Liver (tissue), 9 donors: ENCODE data around the gene CFAP299. TPM values are rescaled to one million over a fixed set of nuclear protein-coding genes. Genes with fewer than 3 reads are reported as not detected.

Experiments
- DNase-seq: peaks from one replicate; pipeline ENCODE4 v3.0.0-alpha.2; 2017; ENCODE audit warnings: low spot score
- H3K27ac ChIP-seq, 2 donors: one replicate each; pipeline ENCODE4 v1.7.0; 2013; ENCODE audit warnings: inconsistent platforms in 2 of 2, low read length in 2 of 2, control low read depth in 1 of 2, low read depth in 1 of 2, mild to moderate bottlenecking in 1 of 2
- H3K27me3 ChIP-seq, 4 donors: one replicate each; pipeline versions ENCODE4 v1.6.1 to v1.7.0; 2013; ENCODE audit warnings: low read length in 3 of 4, inconsistent platforms in 1 of 4, mild to moderate bottlenecking in 1 of 4, moderate library complexity in 1 of 4; ENCODE audit not compliant: control insufficient read depth in 4 of 4, insufficient read depth in 4 of 4
- H3K36me3 ChIP-seq, 4 donors: one replicate each; pipeline versions ENCODE4 v1.6.1 to v1.7.0; 2013; ENCODE audit warnings: low read length in 3 of 4, mild to moderate bottlenecking in 3 of 4, low read depth in 1 of 4, moderate library complexity in 1 of 4; ENCODE audit not compliant: control insufficient read depth in 4 of 4, insufficient read depth in 3 of 4
- H3K4me1 ChIP-seq, 4 donors: one replicate each; pipeline versions ENCODE4 v1.6.1 to v1.7.0; 2013; ENCODE audit warnings: low read length in 3 of 4, mild to moderate bottlenecking in 3 of 4, moderate library complexity in 1 of 4; ENCODE audit not compliant: control insufficient read depth in 4 of 4, insufficient read depth in 4 of 4
- H3K4me3 ChIP-seq, 3 donors: one replicate each; pipeline versions ENCODE4 v1.6.1 to v1.7.0; 2013; ENCODE audit warnings: low read length in 3 of 3, control low read depth in 1 of 3, low read depth in 1 of 3, mild to moderate bottlenecking in 1 of 3
- H3K9ac ChIP-seq, 2 donors: one replicate each; pipeline ENCODE4 v1.7.0; 2013; ENCODE audit warnings: low read length in 2 of 2, mild to moderate bottlenecking in 2 of 2, moderate library complexity in 2 of 2, control low read depth in 1 of 2, low read depth in 1 of 2
- H3K9me3 ChIP-seq, 4 donors: one replicate each; pipeline versions ENCODE4 v1.6.1 to v1.7.0; 2013; ENCODE audit warnings: low read length in 3 of 4; ENCODE audit not compliant: control insufficient read depth in 4 of 4
- ATF3 ChIP-seq: IDR thresholded peaks from 2 replicates; pipeline ENCODE4 v1.6.1; 2016; ENCODE audit warnings: antibody characterized with exemption
- CTCF ChIP-seq: fragments of 150-350 bp; IDR thresholded peaks from 2 replicates; pipeline ENCODE4 v1.5.1; 2017; ENCODE audit warnings: improper control_type of control experiment, low read depth, low read length; ENCODE audit not compliant: missing input control
- EGR1 ChIP-seq, 2 donors: IDR thresholded peaks; 2 replicates each; pipeline ENCODE4 v1.6.1; 2016 to 2018; ENCODE audit warnings: antibody characterized with exemption in 2 of 2, low read depth in 2 of 2
- FOXA1 ChIP-seq: IDR thresholded peaks from 2 replicates; pipeline ENCODE4 v1.6.1; 2016; ENCODE audit warnings: antibody characterized with exemption
- FOXA2 ChIP-seq: IDR thresholded peaks from 2 replicates; pipeline ENCODE4 v1.6.1; 2016; ENCODE audit warnings: antibody characterized with exemption
- GABPA ChIP-seq, 2 donors: IDR thresholded peaks in 1 of 2; conservative IDR thresholded peaks in 1 of 2; 2 replicates each; pipeline ENCODE4 v1.6.1; 2016; ENCODE audit warnings: antibody characterized with exemption in 2 of 2, mild to moderate bottlenecking in 1 of 2, moderate library complexity in 1 of 2
- HNF4A ChIP-seq, 2 donors: conservative IDR thresholded peaks; 2 replicates each; pipeline ENCODE4 v1.6.1; 2016; ENCODE audit warnings: antibody characterized with exemption in 2 of 2, mild to moderate bottlenecking in 2 of 2
- HNF4G ChIP-seq: IDR thresholded peaks from 2 replicates; pipeline ENCODE4 v1.6.1; 2016; ENCODE audit warnings: antibody characterized with exemption
- JUND ChIP-seq, 2 donors: IDR thresholded peaks; 2 replicates each; pipeline ENCODE4 v1.6.1; 2016; ENCODE audit warnings: antibody characterized with exemption in 2 of 2
- NR2F2 ChIP-seq: IDR thresholded peaks from 2 replicates; pipeline ENCODE4 v1.6.1; 2016; ENCODE audit warnings: antibody characterized with exemption
- RAD21 ChIP-seq, 2 donors: IDR thresholded peaks; 2 replicates each; pipeline ENCODE4 v1.6.1; 2016; ENCODE audit warnings: antibody characterized with exemption in 2 of 2, mild to moderate bottlenecking in 2 of 2
- REST ChIP-seq: IDR thresholded peaks from 2 replicates; pipeline ENCODE4 v1.6.1; 2016; ENCODE audit warnings: antibody characterized with exemption, mild to moderate bottlenecking
- RXRA ChIP-seq, 2 donors: IDR thresholded peaks; 2 replicates each; pipeline ENCODE4 v1.6.1; 2017 to 2018; ENCODE audit warnings: antibody characterized with exemption in 2 of 2, mild to moderate bottlenecking in 1 of 2
- SP1 ChIP-seq: IDR thresholded peaks from 2 replicates; pipeline ENCODE4 v1.6.1; 2018; ENCODE audit warnings: antibody characterized with exemption, mild to moderate bottlenecking
- TAF1 ChIP-seq: conservative IDR thresholded peaks from 2 replicates; pipeline ENCODE4 v1.6.1; 2016; ENCODE audit warnings: antibody characterized with exemption, mild to moderate bottlenecking
- YY1 ChIP-seq: IDR thresholded peaks from 2 replicates; pipeline ENCODE4 v1.6.1; 2016; ENCODE audit warnings: antibody characterized with exemption, mild to moderate bottlenecking
- ZBTB33 ChIP-seq: IDR thresholded peaks from 2 replicates; pipeline ENCODE4 v1.6.1; 2016; ENCODE audit warnings: antibody characterized with exemption
- WGBS: extraction: QIAGEN DNeasy Blood & Tissue Kit; methylation state at CpG from one replicate; pipeline ENCODE4 v1.1.7; 2013; 5-methylcytosine and 5-hydroxymethylcytosine counted together
- polyA plus RNA-seq, 2 donors: library from polyadenylated mRNA; stranded (reverse) in 1 of 2; unstranded in 1 of 2; fragments of 200-250 nt in 1 of 2; fragments of >200 nt in 1 of 2; fragmentation: Nextera tagmentation in 1 of 2; extraction: Ambion mirVana in 1 of 2; gene quantifications; one replicate each; pipeline versions ENCODE4 v1.2.1 to v1.2.3, GENCODE V29; 2013 to 2015
- total RNA-seq, 2 donors: library from RNA; depleted of rRNA; stranded (reverse); fragments of >200 nt; gene quantifications; one replicate each; pipeline ENCODE4 v1.2.3, GENCODE V29; 2014
- TF ChIP-seq, protein P1 (sequence below): IDR thresholded peaks from 2 replicates; pipeline ENCODE4 v1.6.1; 2016; ENCODE audit warnings: antibody characterized with exemption
- donor health status: healthy.
- donor health status: healthy.
- donor health status: healthy.
- donor health status: healthy.
- donor health status: healthy.

CFAP299 gene
- total and polyA plus RNA-seq, 4 donors, result not detected

DNA sequence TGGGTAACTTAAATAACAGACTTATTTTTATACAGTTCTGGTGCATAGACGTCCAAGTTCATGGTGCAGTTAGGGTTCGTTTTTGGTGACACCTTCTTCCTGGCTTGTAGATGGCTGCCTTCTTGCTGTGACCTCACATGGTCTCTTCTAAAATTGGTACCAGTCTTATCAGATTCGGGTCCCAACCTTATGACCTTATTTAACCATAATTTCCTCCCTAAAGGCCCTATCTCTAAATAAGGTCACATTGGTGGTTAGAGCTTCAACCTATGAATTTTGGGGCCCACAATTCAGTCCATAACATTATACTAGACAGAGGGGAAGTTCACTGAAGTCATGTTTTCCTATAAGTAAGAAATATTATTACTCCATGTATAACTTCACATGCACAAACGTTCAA, 128.0 kb downstream of the CFAP299 start:
- no peak for TF ChIP-seq HNF4A (conservative IDR thresholded peaks at IDR 0.05)
- no peak for TF ChIP-seq RAD21 (IDR thresholded peaks at IDR 0.05)
- no peak for TF ChIP-seq ATF3
- TF ChIP-seq HNF4G, result no peak
- no peak overlapping the region for H3K4me3 ChIP-seq
- H3K27me3 ChIP-seq, result no peaks in the 10 kb centered on the region
- H3K9ac ChIP-seq, result no peak overlapping the region
- WGBS, result 75% methylated on average over 4 of the region's 4 CpGs
- H3K27ac ChIP-seq, result no peak overlapping the region
- DNase-seq, result no peak
- H3K36me3 ChIP-seq, result no peaks in the 10 kb centered on the region
- no peaks in the 10 kb centered on the region for H3K9me3 ChIP-seq
- H3K4me1 ChIP-seq, result no peaks in the 10 kb centered on the region

DNA sequence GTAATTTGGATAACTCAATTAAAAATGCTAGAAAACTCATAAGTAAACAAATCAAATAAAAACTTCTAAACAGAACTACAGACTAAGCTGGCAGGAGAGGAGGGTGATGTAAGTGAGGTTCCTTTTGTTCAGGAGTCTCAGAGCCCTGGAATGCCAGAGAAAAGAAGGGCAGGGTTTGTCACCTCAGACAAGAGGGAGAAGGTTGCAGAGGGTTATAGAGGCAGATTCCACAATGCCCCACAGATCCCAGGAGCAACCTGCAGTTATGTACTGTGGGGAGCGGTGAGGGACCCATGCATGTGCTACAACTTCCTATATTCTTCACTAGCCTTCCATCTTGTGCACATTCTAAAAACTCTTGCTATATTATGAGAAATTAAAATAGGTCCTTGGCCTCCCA, 129.7 kb downstream of the CFAP299 start:
- DNase-seq, result no peak
- Histone ChIP-seq H3K27me3 (no peaks in the 10 kb centered on the region), H3K36me3 (no peaks in the 10 kb centered on the region), H3K4me1 (no peaks in the 10 kb centered on the region), H3K9me3 (no peaks in the 10 kb centered on the region), H3K4me3 (no peak overlapping the region), H3K9ac (no peak overlapping the region), H3K27ac (no peak overlapping the region)
- WGBS, result 90% methylated on average over 1 of the region's 1 CpG
- TF ChIP-seq, protein P1, sequence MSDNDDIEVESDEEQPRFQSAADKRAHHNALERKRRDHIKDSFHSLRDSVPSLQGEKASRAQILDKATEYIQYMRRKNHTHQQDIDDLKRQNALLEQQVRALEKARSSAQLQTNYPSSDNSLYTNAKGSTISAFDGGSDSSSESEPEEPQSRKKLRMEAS, result no peak
- TF ChIP-seq TAF1 (no peak), FOXA1 (no peak), RAD21 (IDR thresholded peaks at IDR 0.05) (no peak), SP1 (no peak), YY1 (no peak), ATF3 (no peak), HNF4G (no peak), FOXA2 (no peak), NR2F2 (no peak), RXRA (IDR thresholded peaks at IDR 0.05) (no peak), GABPA (IDR thresholded peaks at IDR 0.05 in 1 of 2, conservative IDR thresholded peaks at IDR 0.05 in 1 of 2) (no peak), HNF4A (conservative IDR thresholded peaks at IDR 0.05) (no peak), EGR1 (IDR thresholded peaks at IDR 0.05; ENCODE audit: low read depth in 2 of 2) (no peak), JUND (IDR thresholded peaks at IDR 0.05) (no peak), ZBTB33 (no peak), REST (no peak), CTCF (no peak)
